HG02970 (cell line): ENCODE data around the gene KRT12.

ENCODE experiments used
- ATAC-seq: cut with Tn5 transposase; IDR thresholded peaks from one replicate; pipeline ENCODE4 v1.9.1; 2021; ENCODE audit warnings: mild to moderate bottlenecking, moderate library complexity, moderate number of reproducible peaks; ENCODE audit not compliant: unreplicated experiment, low FRiP score

KRT12 gene

DNA sequence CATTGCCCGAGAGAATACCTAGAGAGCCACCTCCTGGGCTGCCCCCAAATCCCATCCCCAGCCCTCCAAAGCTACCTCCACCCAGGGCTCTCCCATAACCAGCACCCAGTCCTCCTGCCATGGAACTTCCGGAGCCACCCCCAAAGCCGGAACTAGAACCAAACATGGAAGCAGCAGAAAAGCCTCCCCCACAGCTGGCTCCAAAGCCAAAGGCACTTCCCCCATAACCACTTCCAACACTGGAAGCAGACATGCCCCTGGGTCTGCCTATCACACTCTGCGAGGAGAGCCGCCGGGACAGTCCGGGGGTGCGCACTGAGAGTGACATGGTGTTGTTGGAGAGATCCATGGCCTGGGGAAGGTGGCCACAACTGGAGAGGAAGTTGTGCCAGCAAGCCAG, at the start of gene KRT12:
KRT12 (minus strand) TSS at position 386 of the 400 bp plus-strand sequence; CDS start at position 349, 37 bp downstream.
- no peak for ATAC-seq

DNA sequence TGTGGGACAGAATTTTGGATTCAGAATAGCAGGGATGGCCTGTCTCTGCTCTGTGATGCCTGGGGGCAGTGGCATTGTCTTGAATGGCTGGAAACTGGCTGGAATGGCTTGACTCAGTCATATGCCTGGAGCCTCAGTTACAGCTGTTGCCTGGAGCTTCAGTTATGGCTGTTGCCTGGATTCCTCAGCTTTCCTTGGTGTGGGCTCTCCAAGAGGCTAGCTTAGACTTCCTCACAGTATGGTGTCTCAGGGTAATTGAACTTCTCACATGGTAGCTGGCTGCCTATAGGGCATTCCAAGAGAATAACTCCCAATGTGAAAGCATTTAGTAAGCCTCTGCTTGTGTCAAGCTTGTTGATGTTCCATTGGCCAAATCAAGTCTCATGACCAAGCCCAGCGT, 49.3 kb upstream of the KRT12 start:
- no peak for ATAC-seq

DNA sequence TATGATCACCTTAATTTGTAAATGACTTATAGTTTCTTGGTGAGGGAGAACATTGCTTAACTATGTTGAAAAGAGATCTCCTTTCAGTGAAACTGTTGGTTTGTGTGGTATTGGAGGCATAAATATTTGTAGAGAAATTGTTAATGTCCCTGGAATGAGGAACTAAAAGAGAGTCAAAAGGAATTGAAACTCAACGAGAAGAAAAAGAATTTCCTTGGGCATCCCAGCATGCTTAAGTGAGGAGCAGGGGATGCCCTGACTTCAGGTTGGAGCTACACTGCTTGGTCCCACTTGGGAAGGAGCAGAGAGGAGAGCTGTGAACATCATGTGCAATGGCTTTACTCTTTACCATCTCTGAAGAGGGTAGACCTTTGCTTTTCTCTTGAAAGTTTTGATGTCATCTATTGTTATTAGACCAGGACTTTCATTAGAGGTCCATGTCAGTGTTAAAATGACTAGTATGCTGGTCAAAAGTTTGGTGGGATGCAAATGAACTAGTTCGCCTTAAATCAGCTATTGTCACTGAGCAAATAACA, 48.8 kb upstream of the KRT12 start:
- no peak for ATAC-seq

DNA sequence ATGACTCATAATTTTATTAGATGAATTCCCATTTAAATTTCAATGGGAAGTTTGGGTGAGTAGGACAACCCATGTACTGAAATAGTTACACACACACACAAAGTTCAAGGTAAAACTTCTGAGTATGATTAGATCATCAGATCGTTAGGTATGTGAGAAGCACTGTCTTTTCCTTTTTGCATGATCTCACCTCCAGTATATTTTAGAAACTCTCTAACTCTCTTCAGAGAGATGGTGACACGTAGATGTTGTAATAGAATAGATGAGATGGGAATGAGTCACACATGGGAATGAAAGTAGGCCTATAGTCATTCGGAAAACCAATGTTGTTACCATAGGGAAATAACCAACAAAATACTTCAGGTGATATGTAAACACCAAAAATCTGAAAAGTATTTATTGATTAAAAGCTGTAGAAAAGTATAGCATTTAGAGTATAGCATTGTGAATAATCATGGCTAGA, 48.2 kb upstream of the KRT12 start:
- no peak for ATAC-seq

DNA sequence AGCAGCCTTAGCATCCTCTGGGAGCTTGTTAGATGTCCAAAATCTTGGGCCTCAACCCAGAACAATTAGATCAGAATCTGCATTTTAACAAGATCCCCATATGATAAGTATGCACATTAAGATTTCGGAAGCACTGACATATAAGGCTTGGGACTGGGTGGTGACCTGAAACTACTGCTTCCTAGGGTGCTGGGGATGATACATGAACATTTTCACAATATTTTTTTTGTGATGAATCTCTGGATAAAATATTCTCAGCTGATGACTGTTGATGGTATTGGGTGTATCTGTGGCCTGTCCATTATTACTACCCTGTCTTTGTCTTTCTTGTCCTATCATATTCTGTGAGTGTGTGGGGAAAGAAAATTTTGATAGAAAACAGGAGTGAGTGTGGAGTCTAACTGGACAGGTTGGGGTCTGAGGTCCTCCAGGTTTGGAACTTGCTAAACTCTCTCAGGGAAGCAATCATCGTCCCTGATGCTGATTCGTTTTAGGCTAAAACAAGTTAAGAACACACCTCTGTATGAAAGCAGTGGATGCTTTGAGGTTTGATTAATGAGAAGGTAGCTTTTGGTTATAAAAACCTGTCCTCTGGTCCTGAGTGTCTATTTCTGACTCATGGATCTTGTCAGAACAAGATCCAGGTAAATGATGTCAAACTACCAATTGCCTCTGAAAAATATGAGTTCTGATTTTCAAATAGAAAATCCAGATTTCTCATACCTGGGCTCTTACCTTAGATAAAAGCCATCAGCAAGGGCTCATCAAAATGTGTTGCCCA, 47.2 kb upstream of the KRT12 start:
- no peak for ATAC-seq

DNA sequence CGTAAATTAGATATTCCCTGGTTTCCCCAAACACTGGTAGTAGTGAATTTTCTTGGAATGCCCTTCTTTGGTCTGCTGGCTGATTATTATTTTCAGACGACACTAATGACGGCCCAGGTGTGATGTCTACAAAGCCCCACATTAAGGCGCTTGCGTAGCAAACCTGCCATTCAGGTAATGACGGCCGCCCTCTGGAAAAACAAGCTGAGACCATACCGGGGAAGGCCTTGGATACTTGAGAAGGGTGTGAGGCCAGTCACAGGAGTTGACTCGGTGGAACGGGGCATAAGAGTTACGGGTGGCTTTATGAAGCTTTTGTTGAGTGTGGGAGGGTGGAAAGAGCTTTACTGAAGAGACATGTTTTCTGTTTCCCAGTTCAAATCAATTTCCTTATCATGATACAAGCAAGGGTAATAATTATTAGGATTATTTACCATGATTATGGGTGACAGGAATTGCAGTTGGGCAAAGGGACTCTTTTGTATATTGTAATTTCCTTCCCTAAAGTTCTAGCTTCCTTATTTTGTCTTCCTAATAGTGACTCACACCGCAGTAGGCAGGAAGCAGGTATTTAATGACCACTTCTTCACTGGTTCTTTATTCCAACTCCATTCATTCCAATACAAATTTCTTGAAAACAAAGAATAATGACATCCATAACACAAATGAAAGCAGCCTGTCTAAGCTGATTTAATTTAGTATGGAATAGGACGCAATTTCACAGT, 45.6 kb upstream of the KRT12 start:
- no peak for ATAC-seq

DNA sequence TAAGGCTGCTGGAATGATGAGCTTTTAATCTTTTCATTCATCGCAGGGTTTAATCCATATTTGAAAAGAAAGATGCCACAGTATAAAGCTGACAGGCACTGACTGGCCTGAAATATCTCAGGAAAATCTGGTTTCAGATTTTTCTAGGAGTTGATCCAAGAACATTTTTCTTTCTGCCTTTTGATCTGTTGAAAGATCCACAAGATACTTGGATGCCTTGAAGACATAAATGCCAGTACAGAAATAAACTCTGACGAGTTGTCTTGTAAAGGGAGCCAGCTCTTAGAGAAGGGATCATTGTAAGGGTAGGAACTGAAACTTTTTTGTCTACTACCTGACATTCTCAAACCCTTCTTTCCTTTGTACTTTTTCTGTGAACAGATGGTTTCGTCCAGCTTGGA, 43.4 kb upstream of the KRT12 start:
- no peak for ATAC-seq

DNA sequence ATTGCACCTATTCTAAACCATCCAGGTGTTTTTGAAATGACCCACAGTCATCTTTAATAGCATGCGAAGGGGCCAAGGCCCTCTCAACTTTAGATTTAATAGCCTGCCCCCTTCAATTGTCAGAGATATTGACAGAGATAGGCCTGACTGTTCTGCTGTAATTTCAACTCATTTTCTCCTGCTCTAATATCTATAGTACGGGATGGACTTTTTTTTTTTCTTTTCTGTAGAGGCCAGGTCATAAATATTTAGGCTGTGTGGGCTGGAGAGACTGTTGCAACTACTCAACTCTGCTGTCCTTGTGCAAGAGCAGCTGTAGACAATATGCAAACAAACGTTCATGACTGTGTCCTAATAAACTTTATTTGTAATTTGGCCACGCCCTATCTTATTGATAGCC, 42.7 kb upstream of the KRT12 start:
- ATAC-seq: no peak

DNA sequence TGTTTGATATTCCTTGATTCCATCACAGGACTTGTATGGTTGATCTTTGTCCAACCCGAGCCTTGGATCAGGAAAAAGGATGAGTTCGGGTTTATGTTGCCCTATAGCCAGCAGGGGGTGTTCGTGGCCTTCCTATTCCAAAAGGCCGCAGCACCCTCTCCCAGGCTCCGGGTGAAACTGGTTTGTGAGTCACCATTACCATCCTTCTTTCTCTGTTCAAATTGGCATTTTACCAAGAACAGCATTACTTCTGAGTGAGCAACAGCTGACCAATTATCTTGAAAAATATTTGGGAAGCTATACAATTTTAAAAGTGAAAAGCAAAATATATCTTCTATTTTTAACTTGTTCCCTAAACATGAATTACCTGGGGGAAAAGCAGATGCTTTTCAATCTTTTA, 42.3 kb upstream of the KRT12 start:
- ATAC-seq: no peak

DNA sequence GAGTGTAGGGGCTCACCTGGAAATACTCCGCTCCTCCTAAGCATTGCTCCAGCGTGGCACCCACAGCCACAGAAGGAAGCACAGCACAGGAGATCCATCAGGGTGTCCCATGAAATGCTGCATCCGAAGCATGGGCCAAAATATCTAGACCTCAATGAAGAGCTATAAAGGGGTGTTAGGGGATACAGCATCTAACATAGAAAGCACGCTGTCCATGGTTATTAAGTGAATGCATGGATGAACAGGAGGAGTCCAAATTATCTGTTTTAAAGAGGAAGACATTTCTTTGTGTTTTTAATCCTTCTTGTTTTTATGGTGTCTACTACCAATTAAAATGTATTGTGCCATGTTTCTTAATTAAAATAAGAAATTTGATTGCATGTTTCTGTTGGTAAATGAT, 39.6 kb upstream of the KRT12 start:
- no peak for ATAC-seq

DNA sequence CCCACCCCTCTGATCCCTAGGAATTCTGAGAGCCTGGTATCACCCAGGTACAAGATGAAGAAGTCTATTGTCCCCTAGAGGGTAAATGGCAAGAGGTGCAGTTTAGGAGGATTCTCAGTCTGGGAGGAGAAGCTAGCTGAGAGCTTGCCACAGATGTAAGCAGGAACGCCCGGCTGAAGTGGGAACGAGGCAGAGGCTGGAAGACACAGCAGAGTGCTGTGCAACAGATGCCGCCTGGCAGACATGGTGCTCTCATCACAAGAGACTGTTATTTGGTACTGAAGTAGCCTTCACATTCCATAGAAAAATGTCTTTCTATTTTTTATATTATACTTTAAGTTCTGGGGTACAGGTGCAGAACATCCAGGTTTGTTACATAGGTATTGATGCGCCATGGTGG, 38.3 kb upstream of the KRT12 start:
- no peak for ATAC-seq

DNA sequence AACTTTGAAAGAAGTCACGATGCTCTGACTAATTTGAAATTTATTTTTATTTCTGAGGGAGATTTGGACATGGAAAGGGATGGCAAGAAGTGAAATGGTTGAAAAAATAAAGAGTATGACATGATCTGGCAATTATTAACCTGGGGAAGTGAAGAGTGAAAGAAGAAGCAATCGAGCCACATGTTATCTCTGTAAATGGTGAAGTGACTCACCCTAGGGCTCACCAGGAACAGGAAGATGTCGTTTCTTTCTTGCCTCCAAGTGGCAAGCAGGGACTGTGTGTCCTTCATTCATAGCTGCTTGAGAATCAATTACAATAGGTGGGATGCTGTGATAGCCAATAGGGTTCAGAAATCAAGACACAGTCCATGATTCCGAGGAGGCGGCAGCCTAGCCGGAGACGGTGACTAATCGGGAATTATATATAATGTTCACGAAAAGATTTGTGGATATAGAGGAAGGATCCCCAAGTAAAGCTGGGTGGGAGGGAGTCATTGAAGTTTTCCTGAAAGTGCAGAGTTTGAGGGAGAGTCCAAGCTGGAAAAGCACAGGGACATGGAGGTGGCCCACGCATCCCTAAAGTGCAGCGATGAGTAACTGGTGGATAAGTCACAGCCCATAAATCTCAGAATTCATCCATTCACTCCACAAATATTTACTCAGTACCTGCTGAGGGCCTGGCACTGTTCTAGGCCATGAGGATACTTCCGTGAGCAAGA, 36.3 kb upstream of the KRT12 start:
- no peak for ATAC-seq

DNA sequence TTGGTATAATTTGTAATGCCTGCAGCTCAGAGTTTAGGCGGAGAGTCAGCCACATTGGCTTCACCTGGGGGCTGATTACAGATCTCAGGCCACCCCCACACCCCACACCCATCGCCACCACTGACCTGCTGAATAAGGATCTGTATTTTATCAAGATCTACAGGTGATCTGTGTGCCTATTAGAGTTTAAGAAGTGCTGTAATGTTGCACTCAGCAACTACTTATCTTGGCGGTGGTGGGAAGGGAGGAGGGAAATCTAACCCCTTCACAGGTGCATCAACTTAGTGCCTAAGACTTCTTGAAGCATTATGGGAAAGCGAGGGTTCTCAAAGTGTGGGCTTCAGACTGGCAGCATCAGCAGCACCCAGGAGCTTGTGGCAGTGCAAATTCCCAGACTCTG, 35.5 kb upstream of the KRT12 start:
- ATAC-seq: no peak

DNA sequence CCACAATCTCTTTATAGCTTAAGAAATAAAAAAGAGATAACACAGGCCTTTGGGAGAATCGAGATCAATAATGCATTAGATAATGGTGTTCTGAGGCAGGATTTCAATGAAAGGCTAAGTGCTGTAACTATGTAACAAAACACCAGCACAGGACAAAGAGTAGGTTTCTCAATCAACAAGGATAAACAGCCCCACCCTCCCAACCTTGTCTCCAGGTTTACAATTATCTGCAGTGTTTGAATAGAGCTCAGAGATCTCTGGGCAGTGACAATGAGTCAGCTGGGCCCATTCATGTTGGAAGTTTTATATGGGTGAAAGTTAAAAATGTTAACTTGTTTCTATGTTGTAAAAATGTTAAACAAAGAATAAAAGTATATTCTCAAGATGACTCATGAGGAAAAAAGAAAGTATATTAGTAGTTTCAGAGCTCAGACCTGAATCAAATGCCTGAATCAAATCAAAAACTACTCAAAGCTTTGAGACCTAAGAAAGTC, 35.0 kb upstream of the KRT12 start:
- no peak for ATAC-seq

DNA sequence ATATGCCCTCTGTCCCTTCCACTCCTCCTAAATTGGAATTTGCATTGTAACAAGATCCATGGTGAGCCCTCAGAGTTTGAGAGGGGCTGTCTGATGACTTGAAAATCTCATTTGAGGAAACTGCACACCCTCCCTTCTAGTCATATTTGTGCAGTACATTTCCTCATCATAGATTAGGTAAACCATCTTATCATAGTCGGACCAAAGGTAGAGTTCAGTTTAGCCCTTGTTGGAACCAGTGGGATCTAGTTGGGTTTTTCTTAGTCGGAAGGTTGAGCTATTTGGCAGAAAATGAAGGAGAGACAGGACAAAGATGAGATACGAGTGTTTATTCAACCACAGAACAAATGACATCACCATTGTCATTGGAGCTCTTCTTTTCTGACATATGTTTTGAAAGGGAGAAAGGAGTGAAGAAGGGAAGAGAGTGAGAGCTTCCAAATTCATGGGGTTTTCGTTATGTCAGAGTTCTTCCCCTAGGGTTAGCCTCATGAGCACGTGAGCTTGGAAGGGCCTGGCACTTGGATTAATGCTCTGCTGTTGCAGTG, 33.9 kb upstream of the KRT12 start:
- ATAC-seq: no peak

DNA sequence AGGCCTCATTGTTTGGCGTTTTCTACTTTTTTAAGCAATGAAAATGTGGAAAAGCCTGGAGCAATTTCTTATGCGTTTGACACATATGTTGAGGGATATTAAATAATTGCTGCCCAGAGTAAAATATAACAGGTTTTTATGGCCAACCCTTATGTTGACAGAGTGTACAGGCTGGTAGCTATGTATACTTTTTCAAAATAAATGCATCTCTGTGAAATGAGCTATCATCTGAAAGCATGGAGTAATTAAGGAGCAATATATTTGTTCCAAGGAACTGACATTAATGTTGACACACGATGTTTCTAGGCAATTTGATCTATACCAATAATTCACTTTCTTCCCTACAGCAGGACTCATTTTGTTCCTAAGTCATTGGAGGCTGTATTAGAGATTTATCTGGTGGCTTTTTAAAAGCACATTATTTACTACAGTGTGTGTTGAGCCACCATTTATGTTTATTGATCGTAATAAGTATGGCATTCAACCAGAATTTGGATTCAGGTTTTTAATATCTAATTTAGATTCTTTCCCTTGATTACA, 30.0 kb upstream of the KRT12 start:
- no peak for ATAC-seq

DNA sequence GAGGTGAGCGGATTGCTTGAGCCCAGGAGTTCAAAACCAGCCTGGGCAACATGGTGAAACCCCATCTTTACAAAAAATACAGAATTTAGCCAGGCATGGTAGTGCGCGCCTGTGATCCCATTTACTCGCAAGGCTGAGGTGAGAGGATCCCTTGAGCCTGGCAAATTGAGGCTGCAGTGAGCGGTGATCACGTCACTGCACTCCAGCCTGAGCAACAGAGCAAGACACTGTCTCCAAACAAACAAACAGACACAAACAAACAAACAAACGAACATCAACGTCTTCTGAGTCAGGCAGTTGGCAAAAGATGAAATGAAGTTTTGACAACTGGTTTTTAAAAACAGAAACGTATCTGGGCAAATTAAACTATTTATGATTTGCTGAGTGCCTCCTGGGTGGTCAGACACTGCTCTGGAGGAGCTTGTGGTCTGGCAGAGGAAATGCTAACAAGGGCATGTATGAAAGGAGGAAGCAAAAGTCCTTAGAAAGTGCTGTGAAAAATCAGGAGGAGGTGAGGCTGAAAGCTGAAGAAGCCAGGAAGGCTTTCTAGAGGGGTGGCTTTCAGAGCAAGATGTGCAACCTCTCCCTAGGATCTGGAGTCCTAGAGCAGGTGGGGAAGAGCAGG, 28.2 kb upstream of the KRT12 start:
- no peak for ATAC-seq

DNA sequence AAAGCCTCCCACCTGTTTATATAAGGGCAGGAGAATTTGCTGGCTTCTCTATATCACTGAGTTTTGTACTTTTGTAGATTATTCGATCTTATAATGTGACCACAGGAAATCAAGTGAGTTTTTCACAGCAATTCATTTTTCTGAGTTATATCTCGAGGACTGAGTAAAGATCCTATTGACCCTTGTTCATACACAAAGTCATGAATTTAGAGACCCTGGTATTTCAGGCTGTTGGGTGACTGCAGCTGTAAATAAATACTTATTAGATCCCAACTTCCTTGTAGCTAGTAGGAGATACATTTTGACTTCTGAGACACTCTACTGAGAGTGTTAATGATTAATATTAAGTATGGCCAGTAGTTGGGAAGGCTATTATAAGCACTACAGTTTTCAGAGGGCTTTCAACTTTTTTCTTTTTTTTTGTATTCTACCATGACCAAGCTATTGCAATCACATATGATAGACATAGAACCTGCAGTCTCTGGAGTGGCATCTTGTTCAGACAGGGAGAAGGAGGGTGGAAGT, 21.2 kb upstream of the KRT12 start:
- ATAC-seq: no peak

DNA sequence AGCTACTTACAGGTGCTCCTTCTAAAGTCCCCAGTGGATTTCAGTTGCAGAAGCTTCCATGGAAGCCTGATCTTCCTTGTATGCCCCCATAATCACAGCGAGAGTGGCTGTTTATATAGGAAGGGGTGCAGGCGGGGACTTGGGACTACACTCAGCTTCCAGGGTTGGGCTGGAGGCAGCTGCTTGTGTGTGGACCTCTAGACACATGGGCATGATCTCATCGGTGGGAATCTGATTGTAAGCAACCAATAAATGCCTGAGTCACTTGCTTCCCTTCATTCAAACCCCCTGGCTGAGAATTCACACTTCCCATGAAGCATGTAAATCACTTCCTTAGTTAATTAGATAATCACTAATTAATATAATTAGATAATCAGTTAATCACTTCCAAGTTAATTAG, 19.1 kb upstream of the KRT12 start:
- no peak for ATAC-seq
